Nephron progenitor cell (in vitro differentiated cells): ENCODE results near the gene UGT1A3.

Experiments used
- DNase-seq: peaks from one replicate; pipeline ENCODE4 v3.0.0; 2021
- H3K27ac Mint-ChIP-seq: 2 replicates; pipeline ENCODE4 v1.8.0; 2021; ENCODE audit warnings: mild to moderate bottlenecking, moderate library complexity, mixed read lengths
- H3K27me3 Mint-ChIP-seq: 2 replicates; pipeline ENCODE4 v1.8.0; 2021; ENCODE audit warnings: mild to moderate bottlenecking, low read depth, mixed read lengths; ENCODE audit not compliant: poor library complexity
- H3K36me3 Mint-ChIP-seq: 2 replicates; pipeline ENCODE4 v1.8.0; 2021; ENCODE audit warnings: low read depth, mixed read lengths
- H3K4me1 Mint-ChIP-seq: 2 replicates; pipeline ENCODE4 v1.8.0; 2021; ENCODE audit warnings: mixed read lengths
- H3K4me3 Mint-ChIP-seq: 2 replicates; pipeline ENCODE4 v1.8.0; 2021; ENCODE audit warnings: mild to moderate bottlenecking, moderate library complexity, mixed read lengths
- H3K9me3 Mint-ChIP-seq: 2 replicates; pipeline ENCODE4 v1.8.0; 2021; ENCODE audit warnings: mild to moderate bottlenecking, moderate library complexity, mixed read lengths
- TF ChIP-seq, protein P1 (sequence below): fragments of 200-600 bp; sonication (generic); IDR thresholded peaks from 2 replicates; pipeline ENCODE4 v1.5.0; 2021; ENCODE audit warnings: antibody characterized with exemption

The UGT1A3 gene

DNA sequence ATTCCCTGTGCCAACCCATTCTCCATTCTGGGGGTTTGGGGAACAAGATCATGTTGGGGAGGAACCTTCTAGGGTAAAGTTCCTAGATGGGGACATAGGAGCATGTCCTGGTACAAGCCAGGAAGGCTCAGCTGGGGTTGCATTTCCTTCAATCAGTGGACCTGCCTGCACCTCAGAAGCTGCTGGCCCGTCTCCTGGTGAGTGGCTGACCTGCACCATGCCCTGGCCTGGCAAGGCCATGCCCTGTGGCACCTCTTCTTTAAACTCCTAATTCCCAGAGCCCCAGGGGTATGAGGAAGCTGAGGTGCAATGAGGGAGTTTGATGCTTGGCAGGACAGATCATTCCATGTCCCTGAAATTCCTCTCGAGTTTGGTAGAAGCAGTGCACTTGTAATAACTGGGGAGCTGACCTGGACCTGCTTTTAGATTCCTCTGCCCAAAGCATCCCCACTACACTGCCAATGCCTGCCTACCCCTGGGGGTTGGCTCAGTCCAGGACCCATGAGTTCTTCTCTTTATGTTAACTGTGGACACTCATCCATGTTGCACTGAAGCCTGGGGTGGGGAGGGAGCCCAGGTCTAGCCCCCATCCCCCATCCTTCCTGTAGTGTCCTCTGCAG lies 74.6 kb downstream of the UGT1A3 start:
- Mint-ChIP-seq H3K9me3 (peaks cover 5% of the 10 kb centered on the region), H3K27me3 (peaks cover 26% of the 10 kb centered on the region), H3K4me1 (no peaks in the 10 kb centered on the region), H3K27ac (no peak overlapping the region), H3K4me3 (no peak overlapping the region), H3K36me3 (no peaks in the 10 kb centered on the region)
- TF ChIP-seq, protein P1, sequence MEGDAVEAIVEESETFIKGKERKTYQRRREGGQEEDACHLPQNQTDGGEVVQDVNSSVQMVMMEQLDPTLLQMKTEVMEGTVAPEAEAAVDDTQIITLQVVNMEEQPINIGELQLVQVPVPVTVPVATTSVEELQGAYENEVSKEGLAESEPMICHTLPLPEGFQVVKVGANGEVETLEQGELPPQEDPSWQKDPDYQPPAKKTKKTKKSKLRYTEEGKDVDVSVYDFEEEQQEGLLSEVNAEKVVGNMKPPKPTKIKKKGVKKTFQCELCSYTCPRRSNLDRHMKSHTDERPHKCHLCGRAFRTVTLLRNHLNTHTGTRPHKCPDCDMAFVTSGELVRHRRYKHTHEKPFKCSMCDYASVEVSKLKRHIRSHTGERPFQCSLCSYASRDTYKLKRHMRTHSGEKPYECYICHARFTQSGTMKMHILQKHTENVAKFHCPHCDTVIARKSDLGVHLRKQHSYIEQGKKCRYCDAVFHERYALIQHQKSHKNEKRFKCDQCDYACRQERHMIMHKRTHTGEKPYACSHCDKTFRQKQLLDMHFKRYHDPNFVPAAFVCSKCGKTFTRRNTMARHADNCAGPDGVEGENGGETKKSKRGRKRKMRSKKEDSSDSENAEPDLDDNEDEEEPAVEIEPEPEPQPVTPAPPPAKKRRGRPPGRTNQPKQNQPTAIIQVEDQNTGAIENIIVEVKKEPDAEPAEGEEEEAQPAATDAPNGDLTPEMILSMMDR = no peak
- no peak for DNase-seq

DNA sequence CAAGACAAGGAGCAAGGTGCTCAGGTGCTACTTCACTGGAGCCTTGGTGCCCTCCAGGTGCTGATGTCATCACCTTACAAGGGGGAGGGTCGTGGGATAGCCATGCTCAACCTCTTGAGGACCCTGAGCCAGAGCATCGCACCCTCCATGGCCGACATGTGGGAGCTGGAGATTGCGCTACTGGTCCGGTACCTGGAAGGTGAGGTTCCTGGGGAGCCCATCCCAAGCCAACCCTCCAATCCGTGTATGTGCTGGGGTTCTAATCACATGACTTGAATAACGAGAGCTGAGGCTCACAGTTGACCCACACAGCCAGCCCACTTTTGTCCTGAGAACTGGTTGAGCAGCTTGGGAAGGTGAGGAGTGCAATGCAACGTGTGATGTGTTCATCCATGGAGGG lies 75.2 kb downstream of the UGT1A3 start:
- TF ChIP-seq, protein P1 = no peak
- H3K36me3 Mint-ChIP-seq = no peaks in the 10 kb centered on the region
- H3K27ac Mint-ChIP-seq = no peak overlapping the region
- no peaks in the 10 kb centered on the region for H3K4me1 Mint-ChIP-seq
- DNase-seq = no peak
- peaks cover 24% of the 10 kb centered on the region for H3K27me3 Mint-ChIP-seq
- no peak overlapping the region for H3K4me3 Mint-ChIP-seq
- peaks cover 5% of the 10 kb centered on the region for H3K9me3 Mint-ChIP-seq

DNA sequence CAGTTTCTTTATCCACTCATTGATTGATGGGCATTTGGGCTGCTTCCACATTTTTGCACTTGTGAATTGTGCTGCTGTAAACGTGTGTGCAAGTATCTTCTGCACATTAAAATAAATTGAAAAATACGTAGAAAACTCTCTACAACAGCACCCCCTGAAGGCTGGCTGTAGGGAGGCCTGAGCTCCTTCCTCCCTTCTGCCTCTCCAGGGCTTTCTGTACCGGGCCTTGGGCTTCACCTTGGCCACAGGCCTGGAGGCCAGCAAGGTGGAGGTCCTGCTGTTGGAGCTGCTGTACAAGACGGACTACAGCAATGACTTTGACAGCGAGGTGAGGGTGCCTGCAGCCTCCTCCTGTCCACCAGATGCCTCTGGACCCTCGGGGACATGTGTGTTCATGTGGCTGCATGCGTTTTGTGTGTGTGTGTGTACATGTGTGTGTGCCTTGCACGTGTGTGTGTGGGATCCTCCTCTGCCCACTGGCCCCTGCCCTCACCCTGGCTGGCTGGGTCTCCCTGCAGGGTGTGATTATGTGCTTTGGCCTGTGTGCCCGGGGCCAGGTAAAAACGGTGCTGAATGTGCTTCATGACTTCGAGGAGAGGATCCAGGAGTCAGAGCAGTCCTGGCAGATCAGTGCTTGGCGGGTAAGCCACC lies 78.5 kb downstream of the UGT1A3 start:
- Mint-ChIP-seq H3K36me3 (no peaks in the 10 kb centered on the region), H3K4me3 (no peak overlapping the region), H3K27ac (no peak overlapping the region), H3K9me3 (no peaks in the 10 kb centered on the region), H3K27me3 (peaks cover 26% of the 10 kb centered on the region), H3K4me1 (no peaks in the 10 kb centered on the region)
- no peak for DNase-seq
- TF ChIP-seq, protein P1 = no peak

DNA sequence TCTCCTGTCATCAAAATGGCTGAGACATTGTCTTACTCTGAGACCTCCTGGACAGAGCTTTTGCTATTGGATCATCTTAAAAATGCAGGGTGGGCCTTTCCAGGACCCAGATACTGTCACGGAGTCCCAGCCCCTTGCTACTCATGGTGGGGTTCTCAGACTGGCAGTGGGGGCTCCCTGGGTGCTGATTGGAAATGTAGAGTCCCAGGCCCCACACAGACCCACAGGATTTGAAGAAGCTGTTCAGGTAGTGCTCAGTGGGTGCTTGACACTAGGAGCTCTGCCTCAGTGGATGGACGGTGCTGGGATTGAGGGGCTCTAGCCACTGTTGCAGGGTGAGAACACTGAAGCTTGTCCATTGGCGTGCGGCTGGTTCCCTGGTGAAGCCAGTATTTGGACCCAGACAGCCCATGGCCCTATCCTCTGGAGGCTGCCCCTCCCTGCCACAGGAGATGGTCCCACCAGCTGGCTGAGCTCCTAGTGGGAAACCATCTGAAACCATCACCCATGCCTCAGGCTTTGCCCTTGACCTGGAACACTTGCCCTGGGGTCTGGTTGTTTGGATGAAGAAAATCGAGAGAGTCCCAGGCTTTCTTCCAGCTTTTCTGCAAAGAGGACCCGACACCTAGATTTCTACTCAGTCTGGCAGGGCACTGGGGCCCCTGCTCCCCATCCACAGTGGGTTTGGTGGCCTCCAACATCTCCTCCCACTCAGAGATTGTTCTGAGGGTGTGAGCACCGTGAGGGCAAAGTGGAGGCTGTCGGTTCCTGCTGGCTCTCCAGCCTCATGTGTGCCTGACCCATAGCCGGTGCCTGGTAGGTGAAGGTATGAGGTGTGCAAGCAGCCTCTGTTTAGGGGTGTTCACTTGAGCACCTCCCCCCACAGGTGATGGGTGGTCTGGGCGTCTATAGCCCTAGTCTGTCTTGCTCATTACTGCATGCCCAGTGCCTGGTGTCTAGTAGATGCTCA lies 79.4 kb downstream of the UGT1A3 start:
- no peak overlapping the region for H3K27ac Mint-ChIP-seq
- TF ChIP-seq, protein P1 = no peak
- H3K4me1 Mint-ChIP-seq = no peaks in the 10 kb centered on the region
- no peak overlapping the region for H3K4me3 Mint-ChIP-seq
- no peaks in the 10 kb centered on the region for H3K9me3 Mint-ChIP-seq
- H3K27me3 Mint-ChIP-seq = peaks cover 29% of the 10 kb centered on the region
- DNase-seq = no peak
- no peaks in the 10 kb centered on the region for H3K36me3 Mint-ChIP-seq

DNA sequence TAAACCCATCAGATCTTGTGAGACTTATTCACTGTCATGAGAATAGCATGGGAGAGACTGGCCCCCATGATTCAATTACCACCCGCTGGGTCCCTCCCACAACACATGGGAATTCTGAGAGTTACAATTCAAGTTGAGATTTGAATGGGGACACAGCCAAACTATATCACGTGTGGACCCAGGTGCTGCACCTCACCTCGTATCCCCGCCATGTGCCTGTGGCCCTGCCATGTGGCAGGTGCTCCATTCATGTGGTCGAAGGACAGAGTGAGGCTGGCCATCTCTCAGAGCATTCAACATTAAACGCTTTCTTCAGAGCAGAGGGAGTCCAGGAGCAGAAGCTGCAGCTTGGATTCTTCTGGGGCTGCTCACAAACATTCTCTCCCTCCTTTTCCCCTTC lies 81.5 kb downstream of the UGT1A3 start:
- DNase-seq = no peak
- Mint-ChIP-seq H3K4me1 (peaks cover 7% of the 10 kb centered on the region), H3K9me3 (no peaks in the 10 kb centered on the region), H3K27me3 (peaks cover 34% of the 10 kb centered on the region), H3K36me3 (no peaks in the 10 kb centered on the region), H3K4me3 (no peak overlapping the region), H3K27ac (no peak overlapping the region)
- TF ChIP-seq, protein P1 = no peak
